Measurements from ENCODE around the gene ZNF439.
"Not testable (repeated sequence)": the region's sequence is repeated elsewhere in the genome, so short reads cannot be mapped to it uniquely, and the experiment has no call there.

Gene ZNF439

DNA sequence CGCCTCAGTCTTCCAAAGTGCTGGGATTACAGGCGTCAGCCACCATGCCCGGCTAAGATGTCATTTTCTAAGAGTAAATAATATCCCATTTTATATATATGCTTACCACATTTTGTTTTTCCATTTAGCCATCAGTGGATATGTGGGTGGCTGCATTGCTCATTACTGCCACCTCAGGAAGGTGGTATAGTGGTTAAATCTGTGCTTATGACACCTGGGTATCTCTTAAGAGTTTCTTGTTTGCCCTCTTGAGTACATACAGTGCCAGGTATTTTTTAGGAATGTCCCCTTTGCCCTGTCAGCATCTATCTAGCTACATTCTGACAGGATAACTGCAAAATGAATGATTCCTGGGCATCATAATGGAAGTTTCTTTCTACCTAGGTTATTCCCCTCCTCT is 53.7 kb downstream of the ZNF439 start:
- ChIA-PET POLR2A (no interaction called here), CTCF (no interaction called here)
- DNase-seq (ENCODE audit: extremely low spot score) = no peak
- no peak for TF ChIP-seq CTBP1 (IDR thresholded peaks at IDR 0.05; ENCODE audit: borderline replicate concordance)
- TF ChIP-seq FOXA1 (IDR thresholded peaks at IDR 0.05) = no peak
- no peak for TF ChIP-seq TARDBP (IDR thresholded peaks at IDR 0.05)
- TF ChIP-seq L3MBTL2 (conservative IDR thresholded peaks at IDR 0.05) = no peak
- TF ChIP-seq FOXM1 (IDR thresholded peaks at IDR 0.05; ENCODE audit: borderline replicate concordance) = no peak
- no peak for TF ChIP-seq PKNOX1 (IDR thresholded peaks at IDR 0.05)
- no peak for TF ChIP-seq SP1 (IDR thresholded peaks at IDR 0.05)
- no peak for TF ChIP-seq SUZ12 (IDR thresholded peaks at IDR 0.05)
- TF ChIP-seq ELF4 (IDR thresholded peaks at IDR 0.05) = no peak
- no peak for TF ChIP-seq ZNF384 (IDR thresholded peaks at IDR 0.05)
- TF ChIP-seq BHLHE40 (IDR thresholded peaks at IDR 0.05; ENCODE audit: borderline replicate concordance) = no peak
- no peak for TF ChIP-seq NFRKB (IDR thresholded peaks at IDR 0.05)
- TF ChIP-seq HDGF (IDR thresholded peaks at IDR 0.05; ENCODE audit: borderline replicate concordance) = no peak
- no peak for TF ChIP-seq ARNT (IDR thresholded peaks at IDR 0.05)
- TF ChIP-seq FOXK2 (IDR thresholded peaks at IDR 0.05) = no peak
- no peak for TF ChIP-seq LEF1 (IDR thresholded peaks at IDR 0.05; ENCODE audit: borderline replicate concordance)

DNA sequence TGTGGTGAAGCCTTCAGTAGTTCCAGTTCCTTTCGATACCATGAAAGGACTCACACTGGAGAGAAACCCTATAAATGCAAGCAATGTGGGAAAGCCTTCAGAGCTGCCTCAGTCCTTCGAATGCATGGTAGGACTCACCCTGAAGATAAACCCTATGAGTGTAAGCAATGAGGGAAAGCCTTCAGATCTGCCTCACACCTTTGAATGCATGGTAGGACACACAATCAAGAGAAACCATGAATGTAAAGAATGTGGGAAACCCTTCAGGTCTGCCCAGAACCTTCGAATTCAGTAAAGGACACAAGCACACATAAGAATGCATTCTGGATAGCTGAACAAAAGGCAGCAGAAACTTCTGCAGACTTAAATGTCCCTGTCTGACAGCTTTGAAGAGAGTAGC is 57.4 kb downstream of the ZNF439 start:
- DNase-seq (ENCODE audit: extremely low spot score) = no peak
- TF ChIP-seq L3MBTL2 (conservative IDR thresholded peaks at IDR 0.05) = no peak
- TF ChIP-seq ZNF384 (IDR thresholded peaks at IDR 0.05) = no peak
- no peak for TF ChIP-seq ELF4 (IDR thresholded peaks at IDR 0.05)
- TF ChIP-seq PKNOX1 (IDR thresholded peaks at IDR 0.05) = no peak
- POLR2A ChIA-PET = no interaction called here
- CTCF ChIA-PET = no interaction called here

DNA sequence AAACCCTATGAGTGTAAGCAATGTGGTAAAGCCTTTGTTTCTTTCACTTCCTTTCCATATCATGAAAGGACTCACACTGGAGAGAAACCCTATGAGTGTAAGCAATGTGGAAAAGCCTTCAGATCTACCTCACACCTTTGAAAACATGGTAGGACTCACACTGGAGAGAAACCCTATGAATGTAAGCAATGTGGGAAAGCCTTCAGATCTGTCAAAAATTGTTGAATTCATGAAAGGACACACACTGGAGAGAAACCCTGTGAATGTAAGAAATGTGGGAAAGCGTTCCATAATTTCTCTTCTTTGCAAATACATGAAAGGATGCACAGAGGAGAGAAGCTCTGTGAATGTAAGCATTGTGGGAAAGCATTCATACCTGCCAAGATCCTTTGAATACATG is 63.4 kb downstream of the ZNF439 start:
- DNase-seq (ENCODE audit: extremely low spot score); POLR2A ChIA-PET; CTCF ChIA-PET: not testable (repeated sequence)

GRCh38 chr19:11914417-11915051 is 66.0 kb downstream of the ZNF439 start:
- POLR2A ChIA-PET; CTCF ChIA-PET; DNase-seq (ENCODE audit: extremely low spot score): not testable (repeated sequence)

Data from HEK293T (cell line).